Neural crest cell (in vitro differentiated cells): ENCODE measurements around the gene SMIM23. TPM values are rescaled to one million over a fixed set of nuclear protein-coding genes. Genes with fewer than 3 reads are reported as not detected.

Experiments used
- DNase-seq: peaks from one replicate; pipeline ENCODE4 v3.0.0; 2021; ENCODE audit warnings: low read depth, mixed read lengths, low spot score
- H3K27ac Mint-ChIP-seq: one replicate; pipeline ENCODE4 v1.8.0; 2021; ENCODE audit warnings: mild to moderate bottlenecking, mixed read lengths; ENCODE audit not compliant: unreplicated experiment
- H3K27me3 Mint-ChIP-seq: 2 replicates; pipeline ENCODE4 v1.8.0; 2021; ENCODE audit warnings: low read depth, mild to moderate bottlenecking, mixed read lengths
- H3K36me3 Mint-ChIP-seq: 2 replicates; pipeline ENCODE4 v1.8.0; 2021; ENCODE audit warnings: low read depth, mild to moderate bottlenecking, mixed read lengths
- H3K4me1 Mint-ChIP-seq: 2 replicates; pipeline ENCODE4 v1.8.0; 2021; ENCODE audit warnings: mixed read lengths
- H3K4me3 Mint-ChIP-seq: one replicate; pipeline ENCODE4 v1.8.0; 2021; ENCODE audit warnings: mild to moderate bottlenecking, mixed read lengths
- H3K9me3 Mint-ChIP-seq: 2 replicates; pipeline ENCODE4 v1.8.0; 2021; ENCODE audit warnings: mixed read lengths
- long read RNA-seq: library from polyadenylated mRNA; unstranded; transcript quantifications from one replicate; pipeline ENCODE4 v2.0.0, GENCODE V29; 2020
- total RNA-seq: library from RNA; stranded (reverse); gene quantifications from 2 replicates; pipeline ENCODE4 v1.2.1, GENCODE V29; 2021
- TF ChIP-seq, protein P1 (sequence below): fragments of 200-600 bp; sonication (generic); conservative IDR thresholded peaks from 2 replicates; pipeline ENCODE4 v1.5.0; 2021; ENCODE audit warnings: antibody characterized with exemption, mild to moderate bottlenecking

Gene SMIM23
- total RNA-seq, result not detected in 2 replicates
- long read RNA-seq, result 0 reads

DNA sequence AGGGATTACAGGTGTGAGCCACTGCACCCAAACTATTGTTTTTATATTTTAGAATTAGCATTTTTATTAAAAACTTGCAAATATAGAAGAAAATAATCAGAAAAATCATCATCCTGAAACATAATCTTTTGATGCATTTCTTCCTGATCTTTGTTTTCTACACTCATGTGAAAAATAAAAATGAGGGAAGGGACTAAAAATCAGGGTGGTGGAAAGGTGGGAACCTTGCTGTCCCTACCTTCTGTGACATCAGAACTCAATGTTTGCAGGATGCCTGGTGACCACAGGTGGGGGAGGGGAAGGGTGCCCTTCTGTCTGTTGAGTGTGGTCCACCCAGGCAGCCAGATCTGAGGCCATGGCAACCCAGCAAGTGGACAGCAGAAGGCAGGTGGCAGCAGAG, at the start of gene SMIM23:
TSS of gene SMIM23 (plus strand) at position 301 of the 400 bp plus-strand sequence. CDS start at position 356, 55 bp downstream.
- peaks cover 2% of the 10 kb centered on the region for H3K27me3 Mint-ChIP-seq
- TF ChIP-seq, protein P1, sequence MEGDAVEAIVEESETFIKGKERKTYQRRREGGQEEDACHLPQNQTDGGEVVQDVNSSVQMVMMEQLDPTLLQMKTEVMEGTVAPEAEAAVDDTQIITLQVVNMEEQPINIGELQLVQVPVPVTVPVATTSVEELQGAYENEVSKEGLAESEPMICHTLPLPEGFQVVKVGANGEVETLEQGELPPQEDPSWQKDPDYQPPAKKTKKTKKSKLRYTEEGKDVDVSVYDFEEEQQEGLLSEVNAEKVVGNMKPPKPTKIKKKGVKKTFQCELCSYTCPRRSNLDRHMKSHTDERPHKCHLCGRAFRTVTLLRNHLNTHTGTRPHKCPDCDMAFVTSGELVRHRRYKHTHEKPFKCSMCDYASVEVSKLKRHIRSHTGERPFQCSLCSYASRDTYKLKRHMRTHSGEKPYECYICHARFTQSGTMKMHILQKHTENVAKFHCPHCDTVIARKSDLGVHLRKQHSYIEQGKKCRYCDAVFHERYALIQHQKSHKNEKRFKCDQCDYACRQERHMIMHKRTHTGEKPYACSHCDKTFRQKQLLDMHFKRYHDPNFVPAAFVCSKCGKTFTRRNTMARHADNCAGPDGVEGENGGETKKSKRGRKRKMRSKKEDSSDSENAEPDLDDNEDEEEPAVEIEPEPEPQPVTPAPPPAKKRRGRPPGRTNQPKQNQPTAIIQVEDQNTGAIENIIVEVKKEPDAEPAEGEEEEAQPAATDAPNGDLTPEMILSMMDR, result no peak
- H3K4me1 Mint-ChIP-seq, result no peaks in the 10 kb centered on the region
- no peak within 1 kb of the TSS for H3K4me3 Mint-ChIP-seq
- H3K27ac Mint-ChIP-seq, result no peak within 1 kb of the TSS
- no peaks in the 10 kb centered on the region for H3K9me3 Mint-ChIP-seq
- no peaks in the 10 kb centered on the region for H3K36me3 Mint-ChIP-seq
- no peak for DNase-seq

DNA sequence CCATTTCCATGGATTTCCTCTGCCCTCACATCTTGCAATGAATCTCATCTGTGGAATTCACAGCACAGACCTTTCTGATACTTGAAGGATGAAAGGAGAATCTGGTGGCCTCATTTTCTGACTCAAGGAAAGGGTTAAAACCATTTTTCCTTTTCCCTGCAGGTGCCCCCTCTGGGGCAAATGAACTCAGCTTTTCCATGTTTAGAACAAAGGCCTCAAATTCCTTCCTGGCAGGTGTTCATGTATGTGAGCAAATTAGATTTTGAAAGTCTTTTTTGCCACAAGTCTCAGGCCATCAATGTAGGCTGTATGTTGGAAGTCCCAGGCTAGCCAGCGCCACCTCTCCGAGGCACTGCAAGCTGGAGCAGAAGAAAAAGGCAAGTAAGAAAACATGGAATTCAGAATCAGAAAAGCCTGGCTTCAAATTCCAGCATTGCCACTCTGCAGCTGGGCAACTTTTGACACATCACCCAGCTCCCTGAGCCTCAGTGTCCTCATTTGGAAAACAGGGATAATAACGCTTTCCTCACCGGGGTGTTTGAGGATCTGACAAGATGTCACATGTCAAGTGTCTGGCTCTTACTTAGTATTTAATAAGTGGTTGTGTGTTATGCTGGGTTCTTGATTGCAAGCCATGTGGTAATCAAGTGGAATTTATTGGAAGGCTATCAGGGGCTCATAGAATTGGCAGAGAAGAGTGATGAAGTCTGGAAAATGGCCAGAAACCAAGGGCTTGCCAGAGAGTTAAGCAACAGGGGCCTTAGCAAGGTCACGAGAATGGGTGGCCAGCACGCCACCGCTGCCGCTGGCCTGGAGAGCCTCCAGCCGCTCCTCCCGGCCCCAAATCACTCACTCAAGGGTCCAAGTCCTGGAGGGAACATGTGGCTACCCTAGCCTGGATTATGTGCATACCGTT, 48.4 kb upstream of the SMIM23 start:
- Mint-ChIP-seq H3K4me1 (peaks cover 9% of the 10 kb centered on the region), H3K4me3 (no peak overlapping the region), H3K36me3 (no peaks in the 10 kb centered on the region), H3K9me3 (no peaks in the 10 kb centered on the region), H3K27me3 (no peaks in the 10 kb centered on the region), H3K27ac (no peak overlapping the region)
- TF ChIP-seq, protein P1, result no peak
- no peak for DNase-seq

DNA sequence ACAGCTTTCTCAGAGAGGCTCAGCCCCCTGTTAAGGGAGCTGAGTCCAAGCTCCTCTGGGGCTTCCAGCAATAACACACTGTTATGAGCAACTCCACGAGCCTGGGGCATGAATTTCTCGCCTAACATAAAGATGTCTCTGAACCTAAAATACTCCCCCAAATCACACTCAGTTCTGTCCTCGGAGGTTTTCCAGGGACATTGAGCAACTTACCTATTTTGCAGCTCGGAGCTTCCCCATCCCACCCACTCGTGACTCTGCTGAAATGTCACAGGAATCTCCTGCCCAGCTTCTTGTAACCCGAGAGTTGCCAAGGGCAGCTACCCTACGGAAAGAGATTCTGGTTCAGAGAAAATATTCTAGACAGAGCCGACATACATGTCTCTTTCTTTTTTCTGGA, 47.1 kb upstream of the SMIM23 start:
- no peak overlapping the region for H3K27ac Mint-ChIP-seq
- peaks cover 9% of the 10 kb centered on the region for H3K4me1 Mint-ChIP-seq
- H3K4me3 Mint-ChIP-seq, result no peak overlapping the region
- no peaks in the 10 kb centered on the region for H3K9me3 Mint-ChIP-seq
- TF ChIP-seq, protein P1, result no peak
- no peak for DNase-seq
- H3K27me3 Mint-ChIP-seq, result no peaks in the 10 kb centered on the region
- H3K36me3 Mint-ChIP-seq, result no peaks in the 10 kb centered on the region

DNA sequence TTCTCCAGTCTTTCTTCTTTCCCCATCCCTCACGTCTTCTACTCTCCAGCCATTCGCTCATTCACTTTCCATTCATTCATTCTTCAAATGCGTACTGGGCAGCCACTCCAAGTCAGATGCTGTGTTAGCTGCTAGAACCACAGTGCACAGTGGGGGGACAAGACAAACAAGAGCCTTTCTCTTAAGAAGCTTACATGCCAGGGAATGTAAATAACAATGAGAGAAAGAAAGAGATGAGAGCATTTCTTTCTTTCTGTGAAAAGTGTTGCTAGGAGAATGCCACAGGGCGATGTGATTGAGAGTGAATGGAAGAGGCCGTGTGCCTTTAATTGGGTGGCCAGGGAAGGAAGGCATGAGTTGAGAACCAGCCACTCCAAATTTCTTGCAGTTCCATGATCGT, 46.3 kb upstream of the SMIM23 start:
- H3K4me3 Mint-ChIP-seq, result no peak overlapping the region
- peaks cover 9% of the 10 kb centered on the region for H3K4me1 Mint-ChIP-seq
- DNase-seq, result no peak
- no peaks in the 10 kb centered on the region for H3K36me3 Mint-ChIP-seq
- H3K27me3 Mint-ChIP-seq, result no peaks in the 10 kb centered on the region
- TF ChIP-seq, protein P1, result no peak
- H3K9me3 Mint-ChIP-seq, result no peaks in the 10 kb centered on the region
- no peak overlapping the region for H3K27ac Mint-ChIP-seq

DNA sequence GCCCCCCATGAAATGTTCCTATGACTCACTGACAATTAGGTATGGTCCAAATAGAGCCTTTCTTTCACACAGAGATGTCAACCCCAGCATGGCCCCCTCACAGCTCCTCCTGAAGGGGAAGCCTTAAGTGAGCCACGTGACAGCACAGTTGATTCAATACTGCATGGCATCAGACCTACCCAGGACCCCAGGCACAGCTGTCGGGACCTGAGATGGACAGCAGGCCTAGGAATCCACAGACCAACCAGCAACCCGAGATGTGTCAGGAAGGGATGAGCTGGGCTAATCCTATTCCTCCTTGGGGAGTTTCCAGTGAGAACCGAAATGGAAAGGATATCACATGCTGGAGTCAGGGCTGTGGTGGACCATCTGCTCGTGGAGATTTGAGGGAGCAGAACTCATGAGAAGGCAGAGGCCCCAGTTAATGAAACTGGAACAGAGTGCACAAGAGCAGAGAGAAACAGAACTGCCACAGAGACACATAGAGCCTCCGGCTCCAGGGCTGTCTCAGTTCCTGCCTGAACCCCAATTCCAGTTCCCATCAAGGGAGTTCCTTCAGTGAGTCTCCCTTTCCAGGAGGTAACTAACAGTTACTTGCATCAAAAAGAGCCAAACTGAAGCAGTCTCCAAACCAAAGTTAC, 42.1 kb upstream of the SMIM23 start:
- DNase-seq, result no peak
- Mint-ChIP-seq H3K9me3 (peaks cover 6% of the 10 kb centered on the region), H3K27me3 (no peaks in the 10 kb centered on the region), H3K4me1 (peaks cover 9% of the 10 kb centered on the region), H3K4me3 (no peak overlapping the region), H3K27ac (no peak overlapping the region), H3K36me3 (no peaks in the 10 kb centered on the region)
- TF ChIP-seq, protein P1, result no peak
